ENCODE data around the gene NINJ2.

GRCh38 chr12:678747-679712 lies 15.8 kb upstream of the NINJ2 start:
- no peak for TF ChIP-seq CTCF (conservative IDR thresholded peaks at IDR 0.05 in 1 of 2, IDR thresholded peaks at IDR 0.05 in 1 of 2; ENCODE audit: extremely low read depth in 1 of 2, insufficient read depth in 1 of 2, low read depth in 1 of 2, low read length in 2 of 2)
- no peak for TF ChIP-seq EZH2 (IDR thresholded peaks at IDR 0.05; ENCODE audit: borderline replicate concordance, low read length)

Data from mammary epithelial cell (primary cell).